GM12874 (cell line): ENCODE data around the gene ATP12A.

Source experiments
- CTCF ChIP-seq: IDR thresholded peaks from 2 replicates; pipeline ENCODE4 v1.5.1; 2011; ENCODE audit warnings: low read depth, mild to moderate bottlenecking, control low read depth, low read length, moderate library complexity; ENCODE audit not compliant: insufficient read depth

Gene ATP12A

GRCh38 chr13:24663586-24663985, 16.6 kb upstream of the ATP12A start:
- TF ChIP-seq CTCF, result no peak

- TF ChIP-seq CTCF, result no peak
These were observed 15.3 kb upstream of the ATP12A start for GRCh38 chr13:24664726-24665409.

- no peak for TF ChIP-seq CTCF
These were observed 11.7 kb upstream of the ATP12A start for GRCh38 chr13:24668511-24668910.

GRCh38 chr13:24668955-24669582, 11.1 kb upstream of the ATP12A start:
- no peak for TF ChIP-seq CTCF

- TF ChIP-seq CTCF, result no peak
These were observed 10.0 kb upstream of the ATP12A start for GRCh38 chr13:24670174-24670573.

GRCh38 chr13:24670961-24671381, 9.2 kb upstream of the ATP12A start:
- 0 out of 2 replicates have a peak, but pooled peaks have one; percentile 10 for TF ChIP-seq CTCF

- TF ChIP-seq CTCF, result peak; percentile 44; the same call in 1 of the 2 replicates
These were observed 8.7 kb upstream of the ATP12A start for GRCh38 chr13:24671386-24672113.
